ENCODE data around the gene CLCN4.

Gene CLCN4

DNA sequence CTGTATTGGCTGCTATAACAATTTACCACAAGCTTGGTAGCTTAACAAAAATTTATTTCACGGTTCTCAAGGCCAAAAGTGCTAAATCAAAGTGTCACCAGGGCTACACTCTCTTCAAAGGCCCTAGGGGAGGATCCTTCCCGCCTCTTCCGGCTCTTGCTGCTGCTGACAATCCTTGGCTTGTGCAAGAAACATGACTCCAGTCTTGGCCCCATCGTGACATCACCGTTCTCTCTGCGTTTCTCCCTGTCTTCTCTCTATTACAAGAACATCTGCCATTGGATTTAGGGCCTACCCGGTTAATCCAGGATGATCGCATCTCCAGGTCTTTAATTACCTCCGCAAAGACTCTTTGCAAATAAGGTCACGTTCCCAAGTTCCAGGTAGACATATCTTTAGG is 10.4 kb upstream of the CLCN4 start:
- intact Hi-C loops (cut with DNase I; ENCODE audit: low total_unique reads): no loop called here
- Histone ChIP-seq H3K4me3 (no peak overlapping the region), H3K4me1 (no peaks in the 10 kb centered on the region), H3K36me3 (peaks cover 0 to 23% (median 9%) of the 10 kb centered on the region in 3 donors), H3K27me3 (no peaks in the 10 kb centered on the region), H3K27ac (no peak overlapping the region), H3K9me3 (no peaks in the 10 kb centered on the region)
- TF ChIP-seq, protein P1, sequence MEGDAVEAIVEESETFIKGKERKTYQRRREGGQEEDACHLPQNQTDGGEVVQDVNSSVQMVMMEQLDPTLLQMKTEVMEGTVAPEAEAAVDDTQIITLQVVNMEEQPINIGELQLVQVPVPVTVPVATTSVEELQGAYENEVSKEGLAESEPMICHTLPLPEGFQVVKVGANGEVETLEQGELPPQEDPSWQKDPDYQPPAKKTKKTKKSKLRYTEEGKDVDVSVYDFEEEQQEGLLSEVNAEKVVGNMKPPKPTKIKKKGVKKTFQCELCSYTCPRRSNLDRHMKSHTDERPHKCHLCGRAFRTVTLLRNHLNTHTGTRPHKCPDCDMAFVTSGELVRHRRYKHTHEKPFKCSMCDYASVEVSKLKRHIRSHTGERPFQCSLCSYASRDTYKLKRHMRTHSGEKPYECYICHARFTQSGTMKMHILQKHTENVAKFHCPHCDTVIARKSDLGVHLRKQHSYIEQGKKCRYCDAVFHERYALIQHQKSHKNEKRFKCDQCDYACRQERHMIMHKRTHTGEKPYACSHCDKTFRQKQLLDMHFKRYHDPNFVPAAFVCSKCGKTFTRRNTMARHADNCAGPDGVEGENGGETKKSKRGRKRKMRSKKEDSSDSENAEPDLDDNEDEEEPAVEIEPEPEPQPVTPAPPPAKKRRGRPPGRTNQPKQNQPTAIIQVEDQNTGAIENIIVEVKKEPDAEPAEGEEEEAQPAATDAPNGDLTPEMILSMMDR (IDR thresholded peaks at IDR 0.05): no peak
- DNase-seq: no peak

DNA sequence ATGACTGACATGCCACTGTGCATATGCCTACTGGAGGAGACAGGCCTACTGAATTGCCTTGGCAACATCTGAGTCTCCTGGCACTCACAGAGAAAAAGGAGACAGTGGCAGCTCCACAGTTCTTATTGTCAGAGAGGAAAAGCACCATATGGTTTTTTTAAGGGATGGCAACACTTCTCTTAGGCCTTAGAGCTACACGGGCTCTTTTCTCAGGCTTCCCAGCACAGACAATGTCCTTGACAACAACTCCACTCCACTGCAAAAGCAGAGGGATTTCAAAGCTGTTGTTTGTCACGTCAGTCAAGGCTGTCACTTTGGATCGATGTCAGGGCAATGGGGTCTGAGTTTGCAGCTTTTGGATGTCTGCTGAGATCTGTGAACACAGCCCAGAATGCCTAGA is 4.7 kb upstream of the CLCN4 start:
- Histone ChIP-seq H3K27me3 (no peaks in the 10 kb centered on the region), H3K4me3 (no peak overlapping the region), H3K9me3 (no peaks in the 10 kb centered on the region), H3K27ac (no peak overlapping the region), H3K36me3 (no peaks in the 10 kb centered on the region), H3K4me1 (no peaks in the 10 kb centered on the region)
- TF ChIP-seq, protein P1 (IDR thresholded peaks at IDR 0.05): no peak
- DNase-seq: no peak
- intact Hi-C loops (cut with DNase I; ENCODE audit: low total_unique reads): no loop called here

DNA sequence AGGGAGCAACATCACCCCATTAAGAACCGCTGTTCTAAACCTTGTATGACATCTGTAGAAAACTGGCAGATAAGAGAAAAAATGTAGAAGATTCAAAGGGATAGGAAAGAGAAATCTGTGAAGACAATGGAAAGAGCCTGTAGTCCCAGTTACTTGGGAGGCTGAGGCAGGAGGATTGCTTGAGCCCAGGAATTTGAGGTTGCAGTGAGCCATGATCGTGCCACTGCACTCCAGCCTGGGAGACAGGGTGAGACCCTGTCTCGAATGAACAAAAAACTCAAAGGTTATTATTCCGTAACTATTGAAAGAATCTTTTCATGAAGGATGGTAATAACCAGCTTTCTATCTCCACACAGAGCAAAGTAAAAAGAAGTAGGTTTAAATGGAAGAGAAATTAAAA is 1.6 kb upstream of the CLCN4 start:
- Histone ChIP-seq H3K36me3 (no peaks in the 10 kb centered on the region), H3K4me3 (no peak overlapping the region), H3K9me3 (no peaks in the 10 kb centered on the region), H3K4me1 (peaks cover 0 to 6% (median 2%) of the 10 kb centered on the region in 4 donors), H3K27ac (no peak overlapping the region), H3K27me3 (no peaks in the 10 kb centered on the region)
- DNase-seq: no peak
- TF ChIP-seq, protein P1 (IDR thresholded peaks at IDR 0.05): no peak
- intact Hi-C loops (cut with DNase I; ENCODE audit: low total_unique reads): no loop called here

DNA sequence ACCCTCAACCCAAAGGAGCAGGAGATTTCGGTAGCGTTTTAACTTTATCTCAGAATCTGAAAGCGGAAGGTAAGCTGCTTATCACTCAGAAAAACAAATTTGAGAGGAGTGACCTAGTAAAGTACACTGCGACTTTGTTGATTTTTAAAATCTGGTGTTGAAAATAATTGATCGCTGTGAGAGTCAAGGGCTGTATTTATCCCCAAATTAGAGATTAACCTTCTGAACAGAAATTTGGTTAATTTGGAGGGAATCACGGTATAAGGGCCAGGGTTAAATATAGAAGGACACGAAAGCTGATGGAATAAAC is 212 bp downstream of the CLCN4 start:
- Histone ChIP-seq H3K4me3 (peak overlapping the region; percentile 42 to 48), H3K4me1 (peaks cover 0 to 6% (median 2%) of the 10 kb centered on the region in 4 donors), H3K36me3 (no peaks in the 10 kb centered on the region), H3K27me3 (no peaks in the 10 kb centered on the region), H3K27ac (peak overlapping the region; percentile 63 to 64), H3K9me3 (no peaks in the 10 kb centered on the region)
- TF ChIP-seq, protein P1 (IDR thresholded peaks at IDR 0.05): no peak
- no peak for DNase-seq
- intact Hi-C loops (cut with DNase I; ENCODE audit: low total_unique reads): no loop called here

DNA sequence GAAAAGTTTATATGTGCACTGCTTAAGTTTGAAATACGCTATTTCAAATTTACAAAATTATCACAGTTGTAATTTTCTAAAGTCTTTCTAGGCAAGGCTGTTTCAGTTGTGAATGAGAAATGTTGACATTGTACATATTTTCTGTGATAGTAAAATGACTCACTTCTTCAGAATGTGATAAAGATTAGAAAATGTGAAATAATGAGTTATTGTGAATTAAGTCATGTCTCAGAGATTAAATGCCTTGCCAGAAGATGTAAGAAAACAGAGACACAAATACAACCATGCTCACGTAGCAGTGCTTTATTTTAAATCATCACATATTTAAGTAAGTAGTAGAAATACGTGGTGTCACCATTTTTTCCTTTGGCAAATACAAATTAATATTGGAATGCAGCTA is 768 bp downstream of the CLCN4 start:
- TF ChIP-seq, protein P1 (IDR thresholded peaks at IDR 0.05): no peak
- no peaks in the 10 kb centered on the region for H3K9me3 ChIP-seq
- H3K4me3 ChIP-seq: peak overlapping the region; percentile 42 to 48
- H3K27ac ChIP-seq: peak overlapping the region in 1 of 2 donors; percentile 64
- intact Hi-C loops (cut with DNase I; ENCODE audit: low total_unique reads): no loop called here
- H3K4me1 ChIP-seq: peaks cover 0 to 6% (median 2%) of the 10 kb centered on the region in 4 donors
- no peaks in the 10 kb centered on the region for H3K36me3 ChIP-seq
- DNase-seq: no peak
- H3K27me3 ChIP-seq: no peaks in the 10 kb centered on the region
